Measurements from ENCODE around the gene PSME4. TPM values are rescaled to one million over a fixed set of nuclear protein-coding genes. Genes with fewer than 3 reads are reported as not detected.

PSME4 gene
- total and polyA plus RNA-seq, 2 experiments from 2014 or later: 44.7 to 98.6 TPM

DNA sequence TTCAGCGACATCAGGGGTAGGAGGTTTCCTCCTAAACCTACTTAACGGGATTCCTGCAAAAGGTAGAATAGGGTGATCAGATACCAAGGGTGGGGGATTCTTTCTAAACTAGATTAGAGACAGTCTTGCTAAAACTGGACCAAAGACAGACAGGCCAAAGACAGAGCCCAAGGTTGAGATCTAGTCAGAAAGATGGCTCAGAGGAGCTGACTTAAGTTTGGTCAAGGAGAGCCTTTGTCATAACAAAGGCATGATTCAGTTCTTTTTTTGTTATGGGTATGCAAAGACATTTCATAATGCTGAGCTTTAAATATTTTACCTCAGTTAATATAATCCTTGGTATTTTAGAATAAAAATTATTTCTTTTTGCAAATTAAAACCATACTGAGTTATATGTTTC, 93.2 kb downstream of the PSME4 start:
- no peak for DNase-seq (ENCODE audit: low spot score)
- ATAC-seq: no peak
- peaks cover 22% of the 10 kb centered on the region for H3K4me1 Mint-ChIP-seq
- no peaks in the 10 kb centered on the region; the same call in 1 of the 2 replicates for H3K9me2 ChIP-seq (ENCODE audit: insufficient read depth)
- H3K36me3 Mint-ChIP-seq (ENCODE audit: low read depth): peaks cover 64% of the 10 kb centered on the region
- no peaks in the 10 kb centered on the region for H3K27me3 ChIP-seq (ENCODE audit: insufficient read depth)
- H2AFZ ChIP-seq: no peak overlapping the region
- H3K27me3 Mint-ChIP-seq (ENCODE audit: insufficient read depth, low read depth, poor library complexity): no peaks in the 10 kb centered on the region
- H3K36me3 ChIP-seq (ENCODE audit: insufficient read depth): peaks cover 30% of the 10 kb centered on the region; the same call in 1 of the 2 replicates
- no peaks in the 10 kb centered on the region for H4K20me1 ChIP-seq (replicated peaks; ENCODE audit: insufficient read depth)
- no peaks in the 10 kb centered on the region for H3F3A ChIP-seq (replicated peaks; ENCODE audit: low read depth)
- H3K9me3 Mint-ChIP-seq: no peaks in the 10 kb centered on the region
- no peak overlapping the region for H3K4me3 Mint-ChIP-seq
- H3K4me2 ChIP-seq: no peak overlapping the region
- peak overlapping the region; percentile 87 for H3K27ac Mint-ChIP-seq
- 0 out of 2 replicates have a peak overlapping the region, but pooled peaks have one; percentile 51 for H3K27ac ChIP-seq (ENCODE audit: low read depth)
- H3K4me1 ChIP-seq (ENCODE audit: insufficient read depth): peaks cover 11% of the 10 kb centered on the region; the same call in 1 of the 2 replicates
- TF ChIP-seq, protein P1, sequence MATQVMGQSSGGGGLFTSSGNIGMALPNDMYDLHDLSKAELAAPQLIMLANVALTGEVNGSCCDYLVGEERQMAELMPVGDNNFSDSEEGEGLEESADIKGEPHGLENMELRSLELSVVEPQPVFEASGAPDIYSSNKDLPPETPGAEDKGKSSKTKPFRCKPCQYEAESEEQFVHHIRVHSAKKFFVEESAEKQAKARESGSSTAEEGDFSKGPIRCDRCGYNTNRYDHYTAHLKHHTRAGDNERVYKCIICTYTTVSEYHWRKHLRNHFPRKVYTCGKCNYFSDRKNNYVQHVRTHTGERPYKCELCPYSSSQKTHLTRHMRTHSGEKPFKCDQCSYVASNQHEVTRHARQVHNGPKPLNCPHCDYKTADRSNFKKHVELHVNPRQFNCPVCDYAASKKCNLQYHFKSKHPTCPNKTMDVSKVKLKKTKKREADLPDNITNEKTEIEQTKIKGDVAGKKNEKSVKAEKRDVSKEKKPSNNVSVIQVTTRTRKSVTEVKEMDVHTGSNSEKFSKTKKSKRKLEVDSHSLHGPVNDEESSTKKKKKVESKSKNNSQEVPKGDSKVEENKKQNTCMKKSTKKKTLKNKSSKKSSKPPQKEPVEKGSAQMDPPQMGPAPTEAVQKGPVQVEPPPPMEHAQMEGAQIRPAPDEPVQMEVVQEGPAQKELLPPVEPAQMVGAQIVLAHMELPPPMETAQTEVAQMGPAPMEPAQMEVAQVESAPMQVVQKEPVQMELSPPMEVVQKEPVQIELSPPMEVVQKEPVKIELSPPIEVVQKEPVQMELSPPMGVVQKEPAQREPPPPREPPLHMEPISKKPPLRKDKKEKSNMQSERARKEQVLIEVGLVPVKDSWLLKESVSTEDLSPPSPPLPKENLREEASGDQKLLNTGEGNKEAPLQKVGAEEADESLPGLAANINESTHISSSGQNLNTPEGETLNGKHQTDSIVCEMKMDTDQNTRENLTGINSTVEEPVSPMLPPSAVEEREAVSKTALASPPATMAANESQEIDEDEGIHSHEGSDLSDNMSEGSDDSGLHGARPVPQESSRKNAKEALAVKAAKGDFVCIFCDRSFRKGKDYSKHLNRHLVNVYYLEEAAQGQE (IDR thresholded peaks at IDR 0.05; ENCODE audit: unreplicated experiment): no peak
- TF ChIP-seq EZH2 (IDR thresholded peaks at IDR 0.05; ENCODE audit: low read depth, unreplicated experiment) (no peak), JUNB (IDR thresholded peaks at IDR 0.05; ENCODE audit: unreplicated experiment) (no peak), ZNF114 (CRISPR knock-in tag; IDR thresholded peaks at IDR 0.05) (no peak), CREB1 (CRISPR knock-in tag; IDR thresholded peaks at IDR 0.05; ENCODE audit: low read depth) (no peak), STAT1 (IDR thresholded peaks at IDR 0.05; ENCODE audit: unreplicated experiment) (no peak), NANOG (IDR thresholded peaks at IDR 0.05; ENCODE audit: borderline replicate concordance) (no peak)
- TF ChIP-seq, protein P2, sequence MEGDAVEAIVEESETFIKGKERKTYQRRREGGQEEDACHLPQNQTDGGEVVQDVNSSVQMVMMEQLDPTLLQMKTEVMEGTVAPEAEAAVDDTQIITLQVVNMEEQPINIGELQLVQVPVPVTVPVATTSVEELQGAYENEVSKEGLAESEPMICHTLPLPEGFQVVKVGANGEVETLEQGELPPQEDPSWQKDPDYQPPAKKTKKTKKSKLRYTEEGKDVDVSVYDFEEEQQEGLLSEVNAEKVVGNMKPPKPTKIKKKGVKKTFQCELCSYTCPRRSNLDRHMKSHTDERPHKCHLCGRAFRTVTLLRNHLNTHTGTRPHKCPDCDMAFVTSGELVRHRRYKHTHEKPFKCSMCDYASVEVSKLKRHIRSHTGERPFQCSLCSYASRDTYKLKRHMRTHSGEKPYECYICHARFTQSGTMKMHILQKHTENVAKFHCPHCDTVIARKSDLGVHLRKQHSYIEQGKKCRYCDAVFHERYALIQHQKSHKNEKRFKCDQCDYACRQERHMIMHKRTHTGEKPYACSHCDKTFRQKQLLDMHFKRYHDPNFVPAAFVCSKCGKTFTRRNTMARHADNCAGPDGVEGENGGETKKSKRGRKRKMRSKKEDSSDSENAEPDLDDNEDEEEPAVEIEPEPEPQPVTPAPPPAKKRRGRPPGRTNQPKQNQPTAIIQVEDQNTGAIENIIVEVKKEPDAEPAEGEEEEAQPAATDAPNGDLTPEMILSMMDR (conservative IDR thresholded peaks at IDR 0.05; ENCODE audit: low read depth in 2 of 2): no peak
- H3K4me3 ChIP-seq: no peak overlapping the region
- H3K79me2 ChIP-seq (replicated peaks; ENCODE audit: insufficient read depth): no peaks in the 10 kb centered on the region

DNA sequence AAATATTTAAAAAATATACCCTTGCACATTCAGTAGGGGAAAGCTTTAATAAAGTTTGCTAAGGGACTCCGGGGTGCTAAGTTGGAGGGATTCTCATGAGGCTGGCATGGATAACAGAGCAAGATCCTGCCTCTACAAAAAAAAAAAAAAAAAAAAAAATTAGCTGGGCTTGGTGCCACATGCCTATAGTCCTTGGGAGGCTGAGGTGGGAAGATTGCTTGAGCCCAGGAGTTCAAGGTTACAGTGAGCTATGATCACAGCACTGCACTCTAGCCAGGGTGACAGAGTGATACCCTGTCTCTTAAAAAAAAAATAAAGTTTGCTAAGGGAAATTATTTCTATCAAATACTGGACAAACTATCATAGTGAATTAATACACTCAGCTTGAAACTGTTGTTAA, 93.7 kb downstream of the PSME4 start:
- H3K9me2 ChIP-seq (ENCODE audit: insufficient read depth): no peaks in the 10 kb centered on the region; the same call in 1 of the 2 replicates
- H3K27ac ChIP-seq (ENCODE audit: low read depth): no peak overlapping the region
- H3K4me3 ChIP-seq: no peak overlapping the region
- H3K79me2 ChIP-seq (replicated peaks; ENCODE audit: insufficient read depth): no peaks in the 10 kb centered on the region
- H3K36me3 ChIP-seq (ENCODE audit: insufficient read depth): peaks cover 30% of the 10 kb centered on the region; the same call in 1 of the 2 replicates
- H3K4me2 ChIP-seq: no peak overlapping the region
- H3K27me3 ChIP-seq (ENCODE audit: insufficient read depth): no peaks in the 10 kb centered on the region
- Mint-ChIP-seq H3K36me3 (ENCODE audit: low read depth) (peaks cover 60% of the 10 kb centered on the region), H3K4me1 (peaks cover 22% of the 10 kb centered on the region), H3K27ac (no peak overlapping the region; the same call in 1 of the 2 replicates), H3K27me3 (ENCODE audit: insufficient read depth, low read depth, poor library complexity) (no peaks in the 10 kb centered on the region), H3K4me3 (no peak overlapping the region), H3K9me3 (no peaks in the 10 kb centered on the region)
- H3F3A ChIP-seq (replicated peaks; ENCODE audit: low read depth): no peaks in the 10 kb centered on the region
- H2AFZ ChIP-seq: no peak overlapping the region
- H4K20me1 ChIP-seq (replicated peaks; ENCODE audit: insufficient read depth): no peaks in the 10 kb centered on the region
- ATAC-seq: no peak
- peaks cover 11% of the 10 kb centered on the region; the same call in 1 of the 2 replicates for H3K4me1 ChIP-seq (ENCODE audit: insufficient read depth)
- no peak for TF ChIP-seq ZNF331 (CRISPR knock-in tag; IDR thresholded peaks at IDR 0.05; ENCODE audit: low read depth)
- TF ChIP-seq JUNB (IDR thresholded peaks at IDR 0.05; ENCODE audit: unreplicated experiment): no peak
- no peak for TF ChIP-seq EZH2phosphoT487 (IDR thresholded peaks at IDR 0.05; ENCODE audit: unreplicated experiment)
- TF ChIP-seq, protein P3, sequence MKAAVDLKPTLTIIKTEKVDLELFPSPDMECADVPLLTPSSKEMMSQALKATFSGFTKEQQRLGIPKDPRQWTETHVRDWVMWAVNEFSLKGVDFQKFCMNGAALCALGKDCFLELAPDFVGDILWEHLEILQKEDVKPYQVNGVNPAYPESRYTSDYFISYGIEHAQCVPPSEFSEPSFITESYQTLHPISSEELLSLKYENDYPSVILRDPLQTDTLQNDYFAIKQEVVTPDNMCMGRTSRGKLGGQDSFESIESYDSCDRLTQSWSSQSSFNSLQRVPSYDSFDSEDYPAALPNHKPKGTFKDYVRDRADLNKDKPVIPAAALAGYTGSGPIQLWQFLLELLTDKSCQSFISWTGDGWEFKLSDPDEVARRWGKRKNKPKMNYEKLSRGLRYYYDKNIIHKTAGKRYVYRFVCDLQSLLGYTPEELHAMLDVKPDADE (IDR thresholded peaks at IDR 0.05): no peak
- no peak for DNase-seq (ENCODE audit: low spot score)

Measured in GM23338 (cell line).